ENCODE data around the gene SMC1B. TPM values are rescaled to one million over a fixed set of nuclear protein-coding genes. Genes with fewer than 3 reads are reported as not detected.

The SMC1B gene
- total RNA-seq, 2 donors from 2014 or later: not detected

GRCh38 chr22:45458532-45458931, 45.1 kb upstream of the SMC1B start:
- H3K4me1 ChIP-seq: no peaks in the 10 kb centered on the region
- no peak for ATAC-seq
- WGBS, 2 donors: 88 to 91% methylated on average over 10 to 13 of the region's 13 CpGs
- H3K36me3 ChIP-seq (replicated peaks in 1 of 2; ENCODE audit: insufficient read depth in 1 of 2, low read depth in 2 of 2): no peaks in the 10 kb centered on the region
- no peak overlapping the region for H3K4me3 ChIP-seq
- intact Hi-C loops (cut with DNase I): no loop called here
- H3K9me3 ChIP-seq: no peaks in the 10 kb centered on the region
- TF ChIP-seq CTCF (IDR thresholded peaks at IDR 0.05): no peak
- no peak for TF ChIP-seq POLR2A (IDR thresholded peaks at IDR 0.05)
- no peak for DNase-seq
- no peak overlapping the region for H3K27ac ChIP-seq
- no peaks in the 10 kb centered on the region for H3K27me3 ChIP-seq

- Histone ChIP-seq H3K27me3 (no peaks in the 10 kb centered on the region), H3K4me1 (no peaks in the 10 kb centered on the region), H3K36me3 (replicated peaks in 1 of 2; ENCODE audit: insufficient read depth in 1 of 2, low read depth in 2 of 2) (no peaks in the 10 kb centered on the region), H3K27ac (no peak overlapping the region), H3K4me3 (no peak overlapping the region), H3K9me3 (no peaks in the 10 kb centered on the region)
- ATAC-seq: no peak
- 73 to 76% methylated on average over 8 of the region's 8 CpGs for WGBS, 2 donors
- DNase-seq: no peak
- TF ChIP-seq CTCF (IDR thresholded peaks at IDR 0.05) (no peak), POLR2A (IDR thresholded peaks at IDR 0.05) (no peak)
- intact Hi-C loops (cut with DNase I): no loop called here
These were observed 43.4 kb upstream of the SMC1B start for GRCh38 chr22:45456811-45457210.

DNA sequence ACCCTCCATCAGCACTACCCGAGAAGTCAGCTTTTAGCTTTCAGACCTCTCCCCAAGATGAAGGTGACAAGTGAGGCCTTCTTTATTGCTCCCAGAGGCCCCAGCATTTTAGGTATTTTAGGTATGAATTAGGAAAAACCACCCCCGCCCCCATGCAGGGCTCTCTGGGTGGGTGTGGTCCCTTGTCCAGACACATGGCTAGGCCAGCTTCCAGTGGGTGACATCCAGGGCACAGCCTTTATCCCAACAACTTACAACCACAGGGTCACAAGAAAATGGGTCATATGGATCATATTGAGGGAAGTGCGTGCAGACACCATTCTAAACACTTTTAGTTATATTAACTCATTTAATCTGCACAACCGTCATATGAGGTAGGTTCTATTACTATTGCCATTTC, 42.2 kb upstream of the SMC1B start:
- TF ChIP-seq CTCF (IDR thresholded peaks at IDR 0.05) (no peak), POLR2A (IDR thresholded peaks at IDR 0.05) (no peak)
- Histone ChIP-seq H3K27ac (no peak overlapping the region), H3K4me1 (no peaks in the 10 kb centered on the region), H3K27me3 (no peaks in the 10 kb centered on the region), H3K4me3 (no peak overlapping the region), H3K9me3 (no peaks in the 10 kb centered on the region), H3K36me3 (replicated peaks in 1 of 2; ENCODE audit: insufficient read depth in 1 of 2, low read depth in 2 of 2) (no peaks in the 10 kb centered on the region)
- intact Hi-C loops (cut with DNase I): no loop called here
- no peak for ATAC-seq
- DNase-seq: no peak
- 76 to 81% methylated on average over 3 to 4 of the region's 4 CpGs for WGBS, 2 donors

GRCh38 chr22:45455212-45455611, 41.8 kb upstream of the SMC1B start:
- no peaks in the 10 kb centered on the region for H3K36me3 ChIP-seq (replicated peaks in 1 of 2; ENCODE audit: insufficient read depth in 1 of 2, low read depth in 2 of 2)
- intact Hi-C loops (cut with DNase I): no loop called here
- no peak for ATAC-seq
- 61 to 63% methylated on average over 12 to 14 of the region's 14 CpGs for WGBS, 2 donors
- TF ChIP-seq POLR2A (IDR thresholded peaks at IDR 0.05): no peak
- no peak for TF ChIP-seq CTCF (IDR thresholded peaks at IDR 0.05)
- H3K27me3 ChIP-seq: no peaks in the 10 kb centered on the region
- H3K9me3 ChIP-seq: no peaks in the 10 kb centered on the region
- no peak overlapping the region for H3K27ac ChIP-seq
- H3K4me1 ChIP-seq: no peaks in the 10 kb centered on the region
- DNase-seq: no peak
- no peak overlapping the region for H3K4me3 ChIP-seq

- Histone ChIP-seq H3K4me1 (no peaks in the 10 kb centered on the region), H3K27me3 (no peaks in the 10 kb centered on the region), H3K36me3 (replicated peaks in 1 of 2; ENCODE audit: insufficient read depth in 1 of 2, low read depth in 2 of 2) (no peaks in the 10 kb centered on the region), H3K27ac (no peak overlapping the region), H3K4me3 (no peak overlapping the region), H3K9me3 (no peaks in the 10 kb centered on the region)
- TF ChIP-seq POLR2A (IDR thresholded peaks at IDR 0.05): no peak
- DNase-seq: no peak
- ATAC-seq: no peak
- intact Hi-C loops (cut with DNase I): no loop called here
- 51 to 62% methylated on average over 4 of the region's 4 CpGs for WGBS, 2 donors
These were observed 40.9 kb upstream of the SMC1B start for GRCh38 chr22:45454275-45454674.
